ENCODE results near the gene SRCAP.
A peak's percentile ranks its signal among the peaks of the same experiment; 100 is the strongest.

The SRCAP gene

GRCh38 chr16:30774367-30775130, 75.6 kb downstream of the SRCAP start:
- DNase-seq (ENCODE audit: low read depth, low spot score): no peak

- DNase-seq (ENCODE audit: low read depth, low spot score): no peak
These were observed 76.1 kb downstream of the SRCAP start for GRCh38 chr16:30775131-30775391.

GRCh38 chr16:30775392-30776188, 76.6 kb downstream of the SRCAP start:
- peak; percentile 93 for DNase-seq (ENCODE audit: low read depth, low spot score)

GRCh38 chr16:30777591-30778297, 78.8 kb downstream of the SRCAP start:
- DNase-seq (ENCODE audit: low read depth, low spot score): no peak

- no peak for DNase-seq (ENCODE audit: low read depth, low spot score)
These were observed 79.7 kb downstream of the SRCAP start for GRCh38 chr16:30778549-30779244.

- DNase-seq (ENCODE audit: low read depth, low spot score): no peak
These were observed 80.6 kb downstream of the SRCAP start for GRCh38 chr16:30779596-30779995.

GRCh38 chr16:30780021-30780420, 81.0 kb downstream of the SRCAP start:
- DNase-seq (ENCODE audit: low read depth, low spot score): no peak

- no peak for DNase-seq (ENCODE audit: low read depth, low spot score)
These were observed 81.6 kb downstream of the SRCAP start for GRCh38 chr16:30780549-30780948.

- no peak for DNase-seq (ENCODE audit: low read depth, low spot score)
These were observed 83.7 kb downstream of the SRCAP start for GRCh38 chr16:30782486-30783279.

GRCh38 chr16:30783280-30784109, 84.5 kb downstream of the SRCAP start:
- DNase-seq (ENCODE audit: low read depth, low spot score): no peak

- DNase-seq (ENCODE audit: low read depth, low spot score): no peak
These were observed 85.2 kb downstream of the SRCAP start for GRCh38 chr16:30784215-30784614.

GRCh38 chr16:30785126-30786106, 86.4 kb downstream of the SRCAP start:
- DNase-seq (ENCODE audit: low read depth, low spot score): no peak

GRCh38 chr16:30786115-30786935, 87.4 kb downstream of the SRCAP start:
- DNase-seq (ENCODE audit: low read depth, low spot score): peak; percentile 82

GRCh38 chr16:30786936-30787612, 88.1 kb downstream of the SRCAP start, which contains the start of gene ZNF629:
Gene ZNF629 (minus strand): TSS chr16:30787205. CDS start chr16:30784482, 2,723 bp downstream.
- peak; percentile 86 for DNase-seq (ENCODE audit: low read depth, low spot score)

- no peak for DNase-seq (ENCODE audit: low read depth, low spot score)
These were observed 88.8 kb downstream of the SRCAP start for GRCh38 chr16:30787613-30788378.
